COR-L47 (cell line): ENCODE data around the gene ZNF276.

Experiments
- DNase-seq: peaks from one replicate; lab custom pipeline; 2025; lab: John Stamatoyannopoulos, UW

ZNF276 gene

DNA sequence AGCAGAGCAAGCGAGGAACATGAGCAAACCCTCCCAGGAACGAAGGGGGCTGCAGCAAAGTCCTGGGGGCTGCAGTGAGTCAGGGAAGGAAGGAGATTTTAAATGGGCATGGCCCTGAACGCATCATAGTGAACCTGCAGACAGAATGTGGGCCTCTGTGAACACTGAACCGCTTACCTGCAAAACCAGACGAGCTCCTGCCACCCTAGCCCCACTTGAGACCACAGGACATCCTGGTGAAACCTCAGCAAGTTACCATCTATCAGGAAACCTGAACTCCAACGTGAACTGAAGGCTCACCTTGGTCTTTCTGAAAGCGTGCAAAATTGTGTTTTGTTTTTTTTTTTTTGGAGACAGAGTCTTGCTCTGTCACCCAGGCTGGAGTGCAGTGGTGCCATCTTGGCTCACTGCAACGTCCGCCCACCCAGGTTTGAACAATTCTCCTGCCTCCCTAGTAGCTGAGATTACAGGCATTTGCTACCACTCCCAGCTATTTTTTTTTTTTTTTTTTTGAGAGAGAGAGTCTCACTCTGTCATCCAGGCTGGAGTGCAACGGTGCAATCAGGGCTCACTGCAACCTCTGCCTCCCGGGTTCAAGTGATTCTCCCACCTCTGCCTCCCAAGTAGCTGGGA, 64.3 kb downstream of the ZNF276 start:
- no peak for DNase-seq

DNA sequence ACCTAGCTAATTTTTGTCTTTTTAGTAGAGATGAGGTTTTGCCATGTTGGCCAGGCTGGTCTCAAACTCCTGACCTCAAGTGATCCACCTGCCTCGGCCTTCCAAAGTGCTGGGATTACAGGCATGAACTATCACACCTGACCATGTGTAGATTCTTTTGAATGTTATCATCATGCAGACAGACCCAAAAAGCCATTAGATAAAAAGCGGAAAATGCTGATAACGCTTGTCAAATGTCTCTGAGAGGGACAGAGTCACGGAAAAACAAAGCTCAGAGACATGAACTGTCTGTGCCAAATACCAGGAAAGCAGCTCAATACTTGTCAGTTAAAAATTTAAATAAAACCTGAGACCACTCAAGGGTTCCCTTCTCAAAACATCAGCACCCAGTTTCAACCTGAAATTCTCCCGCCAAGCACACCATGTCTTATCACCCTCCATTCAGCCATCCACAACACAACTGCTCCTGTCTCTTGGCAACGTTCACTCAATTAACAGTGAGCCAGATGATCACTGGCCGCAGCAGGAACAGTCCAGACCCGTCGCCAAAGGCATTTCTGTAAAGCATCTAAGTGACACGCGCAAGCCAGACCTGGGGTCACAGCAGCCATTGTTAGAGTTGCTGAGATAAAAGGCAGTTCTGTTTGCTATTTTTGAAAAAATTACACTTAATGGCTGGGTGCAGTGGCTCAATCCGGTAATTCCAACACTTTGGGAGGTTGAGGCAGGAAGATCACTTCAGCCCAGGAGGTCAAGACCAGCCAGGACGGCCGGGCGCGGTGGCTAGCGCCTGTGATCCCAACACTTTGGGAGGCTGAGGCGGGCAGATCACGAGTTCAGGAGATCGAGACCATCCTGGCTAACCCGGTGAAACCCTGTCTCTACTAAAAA, 65.4 kb downstream of the ZNF276 start:
- no peak for DNase-seq

DNA sequence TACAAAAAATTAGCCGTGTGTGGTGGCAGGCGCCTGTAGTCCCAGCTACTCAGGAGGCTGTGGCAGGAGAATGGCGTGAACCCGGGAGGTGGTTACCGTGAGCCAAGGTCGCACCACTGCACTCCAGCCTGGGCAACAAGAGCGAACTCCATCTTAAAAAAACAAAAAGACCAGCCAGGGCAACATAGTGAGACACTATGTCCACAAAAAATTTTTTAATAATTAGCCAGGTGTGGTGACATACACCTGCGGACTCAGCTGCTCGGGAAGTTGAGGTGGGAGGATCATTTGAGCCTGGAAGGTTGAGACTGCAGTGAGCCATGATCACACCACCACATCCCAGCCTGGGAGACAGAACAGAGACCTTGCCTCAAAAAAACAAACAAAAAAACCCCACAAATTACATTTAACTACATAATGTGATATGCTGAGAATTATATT, 66.0 kb downstream of the ZNF276 start:
- no peak for DNase-seq
